Neural progenitor cell (in vitro differentiated cells): ENCODE data around the gene P2RY11. TPM values are rescaled to one million over a fixed set of nuclear protein-coding genes. Genes with fewer than 3 reads are reported as not detected.

ENCODE experiments used
- DNase-seq: peaks from one replicate; pipeline ENCODE4 v3.0.0-alpha.2; 2016; ENCODE audit warnings: low spot score
- H2AFZ ChIP-seq: fragments of 200-600 bp; sonication (generic); replicated peaks from 2 replicates; pipeline ENCODE4 v1.6.1; 2016; ENCODE audit warnings: antibody characterized with exemption
- H3F3A ChIP-seq: fragments of 200-600 bp; sonication (generic); 2 replicates; pipeline ENCODE4 v1.6.1; 2016; ENCODE audit warnings: antibody characterized with exemption, low read depth
- H3K27ac ChIP-seq: fragments of 200-600 bp; sonication (generic); 2 replicates; pipeline ENCODE4 v1.5.1; 2016; ENCODE audit warnings: mild to moderate bottlenecking
- H3K27me3 ChIP-seq: fragments of 200-600 bp; sonication (generic); 2 replicates; pipeline ENCODE4 v1.6.1; 2016; ENCODE audit warnings: mild to moderate bottlenecking, moderate library complexity
- H3K36me3 ChIP-seq: fragments of 200-600 bp; sonication (generic); 2 replicates; pipeline ENCODE4 v1.5.1; 2016
- H3K4me1 ChIP-seq: fragments of 200-600 bp; sonication (generic); 2 replicates; pipeline ENCODE4 v1.6.1; 2016; ENCODE audit warnings: mixed run types
- H3K4me2 ChIP-seq: fragments of 200-600 bp; sonication (generic); 2 replicates; pipeline ENCODE4 v1.6.1; 2016
- H3K4me3 ChIP-seq: fragments of 200-600 bp; sonication (generic); 2 replicates; pipeline ENCODE4 v1.5.1; 2016
- H3K79me2 ChIP-seq: fragments of 200-600 bp; sonication (generic); 2 replicates; pipeline ENCODE4 v1.6.1; 2016; ENCODE audit warnings: low read depth
- H3K9ac ChIP-seq: fragments of 200-600 bp; sonication (generic); 2 replicates; pipeline ENCODE4 v1.6.1; 2016
- H3K9me3 ChIP-seq: fragments of 200-600 bp; sonication (generic); 2 replicates; pipeline ENCODE4 v1.5.1; 2016; ENCODE audit warnings: low read depth
- H4K20me1 ChIP-seq: fragments of 200-600 bp; sonication (generic); 2 replicates; pipeline ENCODE4 v1.6.1; 2016; ENCODE audit warnings: low read depth
- H3K27ac Mint-ChIP-seq: 3 replicates; pipeline ENCODE4 v1.8.0; 2021; ENCODE audit warnings: mixed read lengths
- H3K27me3 Mint-ChIP-seq: 2 replicates; pipeline ENCODE4 v1.8.0; 2022; ENCODE audit warnings: low read depth, mild to moderate bottlenecking, inconsistent platforms, moderate library complexity, mixed read lengths; ENCODE audit not compliant: insufficient read depth
- H3K36me3 Mint-ChIP-seq: 3 replicates; pipeline ENCODE4 v1.8.0; 2021; ENCODE audit warnings: mixed read lengths
- H3K4me1 Mint-ChIP-seq: 3 replicates; pipeline ENCODE4 v1.8.0; 2021; ENCODE audit warnings: mixed read lengths
- H3K4me3 Mint-ChIP-seq: 3 replicates; pipeline ENCODE4 v1.8.0; 2021; ENCODE audit warnings: mild to moderate bottlenecking, moderate library complexity, mixed read lengths
- H3K9me3 Mint-ChIP-seq: 3 replicates; pipeline ENCODE4 v1.8.0; 2020; ENCODE audit warnings: mixed read lengths
- CTCF ChIP-seq: fragments of 200-600 bp; sonication (generic); IDR thresholded peaks from 2 replicates; pipeline ENCODE4 v1.5.1; 2017; ENCODE audit warnings: antibody characterized with exemption, mild to moderate bottlenecking
- EZH2 ChIP-seq: fragments of 200-600 bp; sonication (generic); IDR thresholded peaks from 2 replicates; pipeline ENCODE4 v1.6.1; 2017; ENCODE audit warnings: antibody characterized with exemption, mild to moderate bottlenecking, moderate library complexity
- EZH2phosphoT487 ChIP-seq: fragments of 200-600 bp; sonication (generic); IDR thresholded peaks from 2 replicates; pipeline ENCODE4 v1.6.1; 2017; ENCODE audit warnings: antibody characterized with exemption
- total RNA-seq: library from RNA; depleted of rRNA; stranded (reverse); fragments of >200 nt; gene quantifications from 2 replicates; pipeline ENCODE4 v1.2.3, GENCODE V29; 2015; ENCODE audit warnings: low replicate concordance

Gene P2RY11
- total RNA-seq, 1 donor from 2014 or later = not detected

GRCh38 chr19:10141479-10141878 lies 30.0 kb downstream of the P2RY11 start:
- no peak overlapping the region for H3K27ac ChIP-seq

GRCh38 chr19:10141973-10142372 lies 30.5 kb downstream of the P2RY11 start:
- H3F3A ChIP-seq = no peaks in the 10 kb centered on the region
- H3K9me3 ChIP-seq = no peaks in the 10 kb centered on the region
- no peak overlapping the region for H2AFZ ChIP-seq
- H3K27ac ChIP-seq = no peak overlapping the region
- no peaks in the 10 kb centered on the region for H4K20me1 ChIP-seq
- no peaks in the 10 kb centered on the region for H3K27me3 ChIP-seq
- no peak overlapping the region for H3K4me3 Mint-ChIP-seq
- H3K9me3 Mint-ChIP-seq = no peaks in the 10 kb centered on the region
- peaks cover 24% of the 10 kb centered on the region for H3K36me3 Mint-ChIP-seq
- H3K79me2 ChIP-seq = no peaks in the 10 kb centered on the region
- no peak for DNase-seq
- peaks cover 6% of the 10 kb centered on the region for H3K27me3 Mint-ChIP-seq
- H3K4me3 ChIP-seq = no peak overlapping the region
- no peaks in the 10 kb centered on the region for H3K4me1 Mint-ChIP-seq
- no peak overlapping the region for H3K27ac Mint-ChIP-seq
- H3K4me1 ChIP-seq = no peaks in the 10 kb centered on the region
- TF ChIP-seq EZH2 = no peak
- TF ChIP-seq CTCF = no peak
- TF ChIP-seq EZH2phosphoT487 = no peak
- no peaks in the 10 kb centered on the region for H3K36me3 ChIP-seq
- no peak overlapping the region for H3K9ac ChIP-seq
- H3K4me2 ChIP-seq = no peak overlapping the region

More at GRCh38 chr19:10141479-10141878, 30.0 kb downstream of the P2RY11 start:
- Mint-ChIP-seq H3K4me1 (no peaks in the 10 kb centered on the region), H3K36me3 (peaks cover 22% of the 10 kb centered on the region), H3K27me3 (peaks cover 6% of the 10 kb centered on the region), H3K9me3 (no peaks in the 10 kb centered on the region), H3K4me3 (no peak overlapping the region), H3K27ac (no peak overlapping the region)
- TF ChIP-seq CTCF = no peak
- TF ChIP-seq EZH2 = no peak
- TF ChIP-seq EZH2phosphoT487 = no peak
- no peak for DNase-seq
- H3K79me2 ChIP-seq = no peaks in the 10 kb centered on the region
- no peaks in the 10 kb centered on the region for H3K4me1 ChIP-seq
- H3K4me3 ChIP-seq = no peak overlapping the region
- no peak overlapping the region for H3K9ac ChIP-seq
- no peaks in the 10 kb centered on the region for H3K27me3 ChIP-seq
- H4K20me1 ChIP-seq = no peaks in the 10 kb centered on the region
- H3K36me3 ChIP-seq = no peaks in the 10 kb centered on the region
- H2AFZ ChIP-seq = no peak overlapping the region
- H3F3A ChIP-seq = no peaks in the 10 kb centered on the region
- H3K4me2 ChIP-seq = no peak overlapping the region
- no peaks in the 10 kb centered on the region for H3K9me3 ChIP-seq

- no peak overlapping the region for H3K27ac Mint-ChIP-seq
- no peaks in the 10 kb centered on the region for H3K79me2 ChIP-seq
- TF ChIP-seq EZH2phosphoT487 (no peak), EZH2 (no peak), CTCF (no peak)
- H3K36me3 ChIP-seq = no peaks in the 10 kb centered on the region
- H4K20me1 ChIP-seq = no peaks in the 10 kb centered on the region
- H3K27ac ChIP-seq = no peak overlapping the region
- H3K4me1 ChIP-seq = no peaks in the 10 kb centered on the region
- H3K9ac ChIP-seq = no peak overlapping the region
- H3K4me3 ChIP-seq = no peak overlapping the region
- H3K9me3 Mint-ChIP-seq = no peaks in the 10 kb centered on the region
- no peaks in the 10 kb centered on the region for H3K4me1 Mint-ChIP-seq
- no peaks in the 10 kb centered on the region for H3K27me3 ChIP-seq
- H3K27me3 Mint-ChIP-seq = peaks cover 6% of the 10 kb centered on the region
- DNase-seq = no peak
- H3K4me2 ChIP-seq = no peak overlapping the region
- H3F3A ChIP-seq = no peaks in the 10 kb centered on the region
- no peak overlapping the region for H3K4me3 Mint-ChIP-seq
- no peaks in the 10 kb centered on the region for H3K9me3 ChIP-seq
- peaks cover 24% of the 10 kb centered on the region for H3K36me3 Mint-ChIP-seq
- H2AFZ ChIP-seq = no peak overlapping the region
Observed at GRCh38 chr19:10142701-10143375, 31.3 kb downstream of the P2RY11 start.
